Progenitor cell of endocrine pancreas (in vitro differentiated cells): ENCODE data around the gene ADGRL3. TPM values are rescaled to one million over a fixed set of nuclear protein-coding genes. Genes with fewer than 3 reads are reported as not detected.

Source experiments
- DNase-seq: peaks from one replicate; pipeline ENCODE4 v3.0.0; 2021; ENCODE audit warnings: low spot score; ENCODE audit not compliant: unreplicated experiment
- H3K27ac Mint-ChIP-seq: 2 replicates; pipeline ENCODE4 v1.8.0; 2021; ENCODE audit warnings: mild to moderate bottlenecking, moderate library complexity, mixed read lengths
- H3K27me3 Mint-ChIP-seq: 2 replicates; pipeline ENCODE4 v1.8.0; 2021; ENCODE audit warnings: mixed read lengths
- H3K36me3 Mint-ChIP-seq: 2 replicates; pipeline ENCODE4 v1.8.0; 2022; ENCODE audit warnings: mixed read lengths; ENCODE audit not compliant: insufficient read depth
- H3K4me1 Mint-ChIP-seq: 2 replicates; pipeline ENCODE4 v1.8.0; 2021; ENCODE audit warnings: low read depth, mixed read lengths
- H3K4me3 Mint-ChIP-seq: 2 replicates; pipeline ENCODE4 v1.8.0; 2021; ENCODE audit warnings: low read depth, mild to moderate bottlenecking, moderate library complexity, mixed read lengths
- H3K9me3 Mint-ChIP-seq: 2 replicates; pipeline ENCODE4 v1.8.0; 2021; ENCODE audit warnings: low read depth, mixed read lengths
- CTCF ChIP-seq: fragments of 200-600 bp; sonication (generic); IDR thresholded peaks from one replicate; pipeline ENCODE4 v1.5.0; 2021; ENCODE audit warnings: antibody characterized with exemption, mild to moderate bottlenecking; ENCODE audit not compliant: unreplicated experiment
- total RNA-seq: library from RNA; stranded (reverse); gene quantifications from 2 replicates; pipeline ENCODE4 v1.2.1, GENCODE V29; 2021

The ADGRL3 gene
- total RNA-seq, 1 donor from 2014 or later = 5.6 TPM

GRCh38 chr4:61521451-61521850, 321.3 kb downstream of the ADGRL3 start:
- Mint-ChIP-seq H3K4me1 (peaks cover 15% of the 10 kb centered on the region), H3K4me3 (no peak overlapping the region), H3K27me3 (peaks cover 3% of the 10 kb centered on the region), H3K27ac (no peak overlapping the region), H3K36me3 (no peaks in the 10 kb centered on the region), H3K9me3 (peaks cover 8% of the 10 kb centered on the region)
- no peak for DNase-seq
- no peak for TF ChIP-seq CTCF

- no peak for TF ChIP-seq CTCF
- no peak overlapping the region for H3K4me3 Mint-ChIP-seq
Observed at GRCh38 chr4:61522312-61522711, 322.2 kb downstream of the ADGRL3 start.

GRCh38 chr4:61527888-61528287, 327.8 kb downstream of the ADGRL3 start:
- no peaks in the 10 kb centered on the region for H3K36me3 Mint-ChIP-seq
- TF ChIP-seq CTCF = no peak
- DNase-seq = no peak
- no peaks in the 10 kb centered on the region for H3K27me3 Mint-ChIP-seq
- H3K27ac Mint-ChIP-seq = no peak overlapping the region
- H3K4me3 Mint-ChIP-seq = no peak overlapping the region
- peaks cover 5% of the 10 kb centered on the region for H3K9me3 Mint-ChIP-seq
- peaks cover 16% of the 10 kb centered on the region for H3K4me1 Mint-ChIP-seq

More at GRCh38 chr4:61522312-61522711, 322.2 kb downstream of the ADGRL3 start:
- peaks cover 8% of the 10 kb centered on the region for H3K9me3 Mint-ChIP-seq
- peaks cover 15% of the 10 kb centered on the region for H3K4me1 Mint-ChIP-seq
- peaks cover 3% of the 10 kb centered on the region for H3K27me3 Mint-ChIP-seq
- DNase-seq = no peak
- no peaks in the 10 kb centered on the region for H3K36me3 Mint-ChIP-seq
- no peak overlapping the region for H3K27ac Mint-ChIP-seq

- Mint-ChIP-seq H3K4me3 (no peak overlapping the region), H3K36me3 (no peaks in the 10 kb centered on the region), H3K27me3 (no peaks in the 10 kb centered on the region), H3K9me3 (peaks cover 5% of the 10 kb centered on the region), H3K27ac (no peak overlapping the region), H3K4me1 (peaks cover 20% of the 10 kb centered on the region)
- TF ChIP-seq CTCF = no peak
- no peak for DNase-seq
Observed at GRCh38 chr4:61528595-61528994, 328.5 kb downstream of the ADGRL3 start.

- peaks cover 2% of the 10 kb centered on the region for H3K36me3 Mint-ChIP-seq
- DNase-seq = no peak
- no peak for TF ChIP-seq CTCF
- H3K9me3 Mint-ChIP-seq = peaks cover 16% of the 10 kb centered on the region
- peaks cover 20% of the 10 kb centered on the region for H3K4me1 Mint-ChIP-seq
- no peak overlapping the region for H3K27ac Mint-ChIP-seq
- H3K4me3 Mint-ChIP-seq = no peak overlapping the region
- no peaks in the 10 kb centered on the region for H3K27me3 Mint-ChIP-seq
Observed at GRCh38 chr4:61531188-61531587, 331.1 kb downstream of the ADGRL3 start.
